ENCODE data around the gene CMTM3. TPM values are rescaled to one million over a fixed set of nuclear protein-coding genes. Genes with fewer than 3 reads are reported as not detected.

CMTM3 gene
- total RNA-seq, 6 experiments from 2014 or later = 26.3 to 35.6 (median 28.0) TPM

GRCh38 chr16:66651965-66652364 lies 47.5 kb downstream of the CMTM3 start:
- Mint-ChIP-seq H3K4me1 (ENCODE audit: low read depth) (peaks cover 27% of the 10 kb centered on the region), H3K27me3 (ENCODE audit: insufficient read depth) (no peaks in the 10 kb centered on the region), H3K9me3 (no peaks in the 10 kb centered on the region), H3K36me3 (ENCODE audit: low read depth) (no peaks in the 10 kb centered on the region), H3K4me3 (no peak overlapping the region), H3K27ac (no peak overlapping the region)
- no peak for TF ChIP-seq CTCF (IDR thresholded peaks at IDR 0.05)
- no peak for DNase-seq

- H3K4me3 Mint-ChIP-seq = no peak overlapping the region
- DNase-seq = no peak
- no peak for TF ChIP-seq CTCF (IDR thresholded peaks at IDR 0.05)
- H3K27ac Mint-ChIP-seq = no peak overlapping the region
- no peaks in the 10 kb centered on the region for H3K9me3 Mint-ChIP-seq
- H3K36me3 Mint-ChIP-seq (ENCODE audit: low read depth) = no peaks in the 10 kb centered on the region
- peaks cover 28% of the 10 kb centered on the region for H3K4me1 Mint-ChIP-seq (ENCODE audit: low read depth)
- H3K27me3 Mint-ChIP-seq (ENCODE audit: insufficient read depth) = no peaks in the 10 kb centered on the region
These were observed 48.3 kb downstream of the CMTM3 start for GRCh38 chr16:66652661-66653360.

GRCh38 chr16:66653581-66654350 lies 49.3 kb downstream of the CMTM3 start:
- Mint-ChIP-seq H3K9me3 (no peaks in the 10 kb centered on the region), H3K27ac (no peak overlapping the region), H3K36me3 (ENCODE audit: low read depth) (no peaks in the 10 kb centered on the region), H3K4me3 (no peak overlapping the region), H3K4me1 (ENCODE audit: low read depth) (peaks cover 33% of the 10 kb centered on the region), H3K27me3 (ENCODE audit: insufficient read depth) (no peaks in the 10 kb centered on the region)
- DNase-seq = no peak
- TF ChIP-seq CTCF (IDR thresholded peaks at IDR 0.05) = no peak

DNA sequence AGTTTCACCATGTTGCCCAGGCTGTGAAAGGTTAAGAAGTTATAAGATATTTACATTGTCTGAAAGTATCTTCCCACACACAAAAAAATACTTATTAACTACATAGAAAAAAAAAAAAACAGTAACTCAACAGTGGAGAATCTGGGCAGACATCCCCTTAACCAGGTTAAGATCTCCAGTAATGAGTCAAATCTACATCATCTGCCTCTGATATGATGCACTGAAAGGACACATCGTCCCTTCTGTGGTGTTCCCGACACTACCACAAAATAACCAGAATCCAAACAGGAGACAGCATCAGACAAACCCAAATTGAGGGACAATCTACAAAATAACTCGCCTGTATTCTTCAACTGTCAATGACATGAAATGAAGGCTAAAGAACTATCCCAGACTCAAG lies 52.0 kb downstream of the CMTM3 start:
- Mint-ChIP-seq H3K27me3 (ENCODE audit: insufficient read depth) (no peaks in the 10 kb centered on the region; the same call in 1 of the 2 replicates), H3K27ac (no peak overlapping the region), H3K4me3 (no peak overlapping the region), H3K4me1 (ENCODE audit: low read depth) (peaks cover 49% of the 10 kb centered on the region), H3K9me3 (no peaks in the 10 kb centered on the region), H3K36me3 (ENCODE audit: low read depth) (no peaks in the 10 kb centered on the region)
- TF ChIP-seq CTCF (IDR thresholded peaks at IDR 0.05) = no peak
- DNase-seq = peak; percentile 18

DNA sequence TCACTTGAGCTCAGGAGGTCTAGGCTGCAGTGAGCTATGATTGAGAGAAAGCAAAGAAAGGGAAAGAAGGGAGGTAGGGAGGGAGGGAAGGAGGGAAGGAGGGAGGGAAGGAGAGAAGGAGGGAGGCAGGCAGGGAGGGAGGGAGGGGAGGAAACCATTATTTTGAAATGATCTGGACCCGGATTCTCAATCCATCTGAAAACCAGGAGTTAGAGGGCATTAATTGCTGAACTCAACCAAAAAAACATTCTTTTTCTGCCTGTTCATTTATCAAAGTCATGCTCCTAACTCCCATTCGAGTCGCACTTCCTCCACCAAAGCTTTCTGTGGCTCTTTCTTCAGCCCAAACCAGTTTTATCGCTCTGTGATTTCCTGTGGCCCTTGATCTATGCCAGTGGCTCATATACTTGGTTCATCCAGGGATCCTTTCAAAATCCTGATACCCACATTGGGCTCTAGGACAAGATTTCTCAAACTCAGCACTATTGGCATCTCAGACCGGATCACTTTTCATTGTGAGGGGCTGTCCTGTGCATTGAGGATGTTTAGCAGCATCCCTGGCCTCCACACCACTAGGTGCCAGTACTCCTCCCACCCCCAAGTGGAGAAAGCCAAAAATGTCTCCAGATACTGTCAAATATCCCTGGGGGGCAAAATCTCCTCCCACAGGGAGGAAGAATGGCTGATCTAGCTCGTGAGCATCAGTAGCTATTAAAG lies 53.8 kb downstream of the CMTM3 start:
- Mint-ChIP-seq H3K36me3 (ENCODE audit: low read depth) (no peaks in the 10 kb centered on the region), H3K27me3 (ENCODE audit: insufficient read depth) (no peaks in the 10 kb centered on the region; the same call in none of the 2 replicates), H3K4me1 (ENCODE audit: low read depth) (peaks cover 60% of the 10 kb centered on the region), H3K4me3 (no peak overlapping the region), H3K27ac (no peak overlapping the region), H3K9me3 (no peaks in the 10 kb centered on the region)
- no peak; the same call in 1 of the 2 replicates for TF ChIP-seq CTCF (IDR thresholded peaks at IDR 0.05)
- no peak for DNase-seq

All from HFFc6 (cell line).